CD1c-positive myeloid dendritic cell (primary cell): ENCODE data around the gene GET3.
A peak's percentile ranks its signal among the peaks of the same experiment; 100 is the strongest.

Source experiments
- DNase-seq: peaks from one replicate; pipeline ENCODE4 v3.0.0-alpha.2; 2016; ENCODE audit errors: extremely low spot score

The GET3 gene

GRCh38 chr19:12779162-12779993 lies 42.1 kb downstream of the GET3 start:
- peak; percentile 33 for DNase-seq

GRCh38 chr19:12782174-12782423 lies 44.8 kb downstream of the GET3 start:
- DNase-seq: no peak

GRCh38 chr19:12782424-12783290 lies 45.4 kb downstream of the GET3 start:
- DNase-seq: peak; percentile 96

- peak; percentile 20 for DNase-seq
These were observed 46.1 kb downstream of the GET3 start for GRCh38 chr19:12783291-12783848.

GRCh38 chr19:12783849-12784393 lies 46.6 kb downstream of the GET3 start:
- DNase-seq: peak; percentile 58

- DNase-seq: peak; percentile 18
These were observed 47.1 kb downstream of the GET3 start for GRCh38 chr19:12784394-12784870.

GRCh38 chr19:12784871-12785430 lies 47.7 kb downstream of the GET3 start:
- DNase-seq: peak; percentile 33

GRCh38 chr19:12785431-12786031 lies 48.2 kb downstream of the GET3 start:
- DNase-seq: peak; percentile 77

- peak; percentile 95 for DNase-seq
These were observed 49.0 kb downstream of the GET3 start for GRCh38 chr19:12786141-12786870.

GRCh38 chr19:12786952-12787351 lies 49.7 kb downstream of the GET3 start:
- DNase-seq: peak; percentile 33

GRCh38 chr19:12787458-12787857 lies 50.2 kb downstream of the GET3 start:
- DNase-seq: no peak

- DNase-seq: peak; percentile 21
These were observed 50.9 kb downstream of the GET3 start for GRCh38 chr19:12788042-12788681.

GRCh38 chr19:12788682-12789097 lies 51.4 kb downstream of the GET3 start:
- DNase-seq: peak; percentile 84

- DNase-seq: no peak
These were observed 52.0 kb downstream of the GET3 start for GRCh38 chr19:12789098-12789903.

GRCh38 chr19:12789904-12790619 lies 52.8 kb downstream of the GET3 start:
- peak; percentile 99 for DNase-seq

GRCh38 chr19:12790628-12791344 lies 53.5 kb downstream of the GET3 start:
- peak; percentile 44 for DNase-seq

- DNase-seq: peak; percentile 99
These were observed 54.2 kb downstream of the GET3 start, which contains the start of gene JUNB for GRCh38 chr19:12791345-12792050. TSS of gene JUNB (plus strand) at chr19:12791486. CDS start at chr19:12791772, 286 bp downstream.
